HG03280 (cell line): ENCODE measurements around the gene CCS.
"Not testable (repeated sequence)": the region's sequence is repeated elsewhere in the genome, so short reads cannot be mapped to it uniquely, and the experiment has no call there.

Source experiments
- ATAC-seq: cut with Tn5 transposase; IDR thresholded peaks from one replicate; pipeline ENCODE4 v1.9.1; 2021; ENCODE audit warnings: mild to moderate bottlenecking, moderate library complexity; ENCODE audit not compliant: unreplicated experiment

CCS gene

GRCh38 chr11:66589996-66590675 is 2.8 kb upstream of the CCS start:
- no peak for ATAC-seq

GRCh38 chr11:66591175-66591574 is 1.8 kb upstream of the CCS start:
- ATAC-seq = no peak

- ATAC-seq = peak; percentile 24
Observed at GRCh38 chr11:66593303-66593635, 284 bp downstream of the CCS start.

GRCh38 chr11:66593650-66594049 is 665 bp downstream of the CCS start:
- ATAC-seq = no peak

- ATAC-seq = no peak
Observed at GRCh38 chr11:66595245-66595904, 2.4 kb downstream of the CCS start.

- no peak for ATAC-seq
Observed at GRCh38 chr11:66598993-66599392, 6.0 kb downstream of the CCS start.

- ATAC-seq = no peak
Observed at GRCh38 chr11:66600219-66600618, 7.2 kb downstream of the CCS start.

GRCh38 chr11:66600631-66601233 is 7.7 kb downstream of the CCS start:
- no peak for ATAC-seq

GRCh38 chr11:66603072-66603471 is 10.1 kb downstream of the CCS start:
- ATAC-seq = no peak

- ATAC-seq = no peak
Observed at GRCh38 chr11:66604155-66604554, 11.2 kb downstream of the CCS start.

GRCh38 chr11:66606608-66607007 is 13.6 kb downstream of the CCS start:
- not testable (repeated sequence) for ATAC-seq

- ATAC-seq = no peak
Observed at GRCh38 chr11:66607126-66607834, 14.3 kb downstream of the CCS start.

GRCh38 chr11:66609721-66610617 is 17.0 kb downstream of the CCS start:
- ATAC-seq = no peak

- ATAC-seq = no peak
Observed at GRCh38 chr11:66612458-66612857, 19.5 kb downstream of the CCS start.

GRCh38 chr11:66614073-66614472 is 21.1 kb downstream of the CCS start:
- no peak for ATAC-seq

- peak; percentile 92 for ATAC-seq
Observed at GRCh38 chr11:66616379-66617154, 23.6 kb downstream of the CCS start, which contains the start of gene RBM14. RBM14 (plus strand) TSS chr11:66616630; CDS start chr11:66616721, 91 bp downstream.

- no peak for ATAC-seq
Observed at GRCh38 chr11:66617155-66617834, 24.3 kb downstream of the CCS start.

GRCh38 chr11:66619080-66619554 is 26.1 kb downstream of the CCS start:
- no peak for ATAC-seq

GRCh38 chr11:66624450-66624849 is 31.5 kb downstream of the CCS start:
- no peak for ATAC-seq
